ENCODE data around the gene ZNF804B.

ZNF804B gene

DNA sequence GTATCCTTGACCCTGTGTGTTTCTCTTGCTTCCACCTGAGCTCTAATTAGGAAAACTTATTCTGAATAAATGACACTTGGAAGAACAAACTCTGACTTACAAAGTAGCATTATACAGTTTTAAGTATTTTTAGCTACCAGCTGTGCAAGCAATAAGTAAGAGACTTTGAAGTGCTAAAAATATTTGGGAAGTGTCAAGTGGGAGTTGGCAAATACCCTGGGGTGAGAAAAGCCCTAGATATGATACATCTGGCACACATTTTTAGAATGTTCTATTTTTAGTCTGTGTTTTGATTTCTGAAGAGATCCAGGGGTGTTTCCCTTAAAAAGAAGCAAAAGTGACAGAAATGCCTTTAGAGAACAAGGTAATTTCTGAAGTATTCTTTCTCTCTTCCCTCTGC, 168.8 kb downstream of the ZNF804B start:
- TF ChIP-seq, protein P1, sequence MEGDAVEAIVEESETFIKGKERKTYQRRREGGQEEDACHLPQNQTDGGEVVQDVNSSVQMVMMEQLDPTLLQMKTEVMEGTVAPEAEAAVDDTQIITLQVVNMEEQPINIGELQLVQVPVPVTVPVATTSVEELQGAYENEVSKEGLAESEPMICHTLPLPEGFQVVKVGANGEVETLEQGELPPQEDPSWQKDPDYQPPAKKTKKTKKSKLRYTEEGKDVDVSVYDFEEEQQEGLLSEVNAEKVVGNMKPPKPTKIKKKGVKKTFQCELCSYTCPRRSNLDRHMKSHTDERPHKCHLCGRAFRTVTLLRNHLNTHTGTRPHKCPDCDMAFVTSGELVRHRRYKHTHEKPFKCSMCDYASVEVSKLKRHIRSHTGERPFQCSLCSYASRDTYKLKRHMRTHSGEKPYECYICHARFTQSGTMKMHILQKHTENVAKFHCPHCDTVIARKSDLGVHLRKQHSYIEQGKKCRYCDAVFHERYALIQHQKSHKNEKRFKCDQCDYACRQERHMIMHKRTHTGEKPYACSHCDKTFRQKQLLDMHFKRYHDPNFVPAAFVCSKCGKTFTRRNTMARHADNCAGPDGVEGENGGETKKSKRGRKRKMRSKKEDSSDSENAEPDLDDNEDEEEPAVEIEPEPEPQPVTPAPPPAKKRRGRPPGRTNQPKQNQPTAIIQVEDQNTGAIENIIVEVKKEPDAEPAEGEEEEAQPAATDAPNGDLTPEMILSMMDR (IDR thresholded peaks at IDR 0.05; ENCODE audit: insufficient read depth, low read length) = no peak
- TF ChIP-seq POLR2AphosphoS5 (IDR thresholded peaks at IDR 0.05; ENCODE audit: low read depth) = no peak
- no peak for TF ChIP-seq REST (IDR thresholded peaks at IDR 0.05; ENCODE audit: insufficient replicate concordance, low read depth)
- no peak for TF ChIP-seq GABPA (IDR thresholded peaks at IDR 0.05; ENCODE audit: low read depth)
- TF ChIP-seq SPI1 (IDR thresholded peaks at IDR 0.05; ENCODE audit: borderline replicate concordance, low read depth) = no peak
- no peak for DNase-seq (ENCODE audit: low read depth in 1 of 2, low spot score in 1 of 2)
- no peak overlapping the region for H3K27ac ChIP-seq (replicated peaks)
- no peak overlapping the region for H3K4me3 ChIP-seq (replicated peaks; ENCODE audit: insufficient read depth, low read length)
- H3K27me3 ChIP-seq (ENCODE audit: insufficient read depth, poor library complexity, severe bottlenecking) = no peaks in the 10 kb centered on the region

DNA sequence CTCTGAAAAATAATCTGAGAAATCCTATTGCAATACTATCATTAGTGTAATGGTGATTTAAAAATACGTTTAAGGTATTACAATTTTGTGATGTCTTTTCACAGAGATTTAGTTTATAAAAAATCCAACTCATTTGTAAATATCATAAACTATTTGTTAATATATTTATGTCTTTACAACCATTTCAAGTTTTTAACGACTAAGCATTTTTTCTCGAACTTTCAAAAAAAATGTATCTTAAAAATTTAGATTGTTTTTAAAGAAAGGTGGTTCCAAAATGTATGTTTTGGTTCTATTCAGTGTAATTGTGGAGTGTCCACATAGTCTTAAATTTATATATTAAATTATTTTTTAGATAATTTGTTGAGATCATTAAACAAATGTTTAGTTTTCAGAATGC, 170.2 kb downstream of the ZNF804B start:
- DNase-seq (ENCODE audit: low read depth in 1 of 2, low spot score in 1 of 2) = no peak
- no peak for TF ChIP-seq POLR2AphosphoS5 (IDR thresholded peaks at IDR 0.05; ENCODE audit: low read depth)
- TF ChIP-seq SPI1 (IDR thresholded peaks at IDR 0.05; ENCODE audit: borderline replicate concordance, low read depth) = no peak
- TF ChIP-seq, protein P1 (IDR thresholded peaks at IDR 0.05; ENCODE audit: insufficient read depth, low read length) = no peak
- no peak for TF ChIP-seq GABPA (IDR thresholded peaks at IDR 0.05; ENCODE audit: low read depth)
- TF ChIP-seq REST (IDR thresholded peaks at IDR 0.05; ENCODE audit: insufficient replicate concordance, low read depth) = no peak
- no peak overlapping the region for H3K4me3 ChIP-seq (replicated peaks; ENCODE audit: insufficient read depth, low read length)
- no peaks in the 10 kb centered on the region for H3K27me3 ChIP-seq (ENCODE audit: insufficient read depth, poor library complexity, severe bottlenecking)
- H3K27ac ChIP-seq (replicated peaks) = no peak overlapping the region

GRCh38 chr7:88933285-88933684, 173.8 kb downstream of the ZNF804B start:
- H3K27me3 ChIP-seq (ENCODE audit: insufficient read depth, poor library complexity, severe bottlenecking) = no peaks in the 10 kb centered on the region

More at GRCh38 chr7:88933285-88933684, 173.8 kb downstream of the ZNF804B start:
- DNase-seq (ENCODE audit: low read depth in 1 of 2, low spot score in 1 of 2) = no peak
- Histone ChIP-seq H3K4me3 (replicated peaks; ENCODE audit: insufficient read depth, low read length) (no peak overlapping the region), H3K27ac (replicated peaks) (no peak overlapping the region)
- TF ChIP-seq SPI1 (IDR thresholded peaks at IDR 0.05; ENCODE audit: borderline replicate concordance, low read depth) (no peak), REST (IDR thresholded peaks at IDR 0.05; ENCODE audit: insufficient replicate concordance, low read depth) (no peak), POLR2AphosphoS5 (IDR thresholded peaks at IDR 0.05; ENCODE audit: low read depth) (no peak), GABPA (IDR thresholded peaks at IDR 0.05; ENCODE audit: low read depth) (no peak)
- TF ChIP-seq, protein P1 (IDR thresholded peaks at IDR 0.05; ENCODE audit: insufficient read depth, low read length) = no peak
